SW480 (cell line): Measurements from ENCODE around the gene LHFPL3.
A peak's percentile ranks its signal among the peaks of the same experiment; 100 is the strongest.
"Not testable (repeated sequence)": the region's sequence is repeated elsewhere in the genome, so short reads cannot be mapped to it uniquely, and the experiment has no call there.

Experiments
- DNase-seq: peaks from one replicate; pipeline ENCODE4 v3.0.0-alpha.2; 2016; ENCODE audit warnings: low spot score

Gene LHFPL3

DNA sequence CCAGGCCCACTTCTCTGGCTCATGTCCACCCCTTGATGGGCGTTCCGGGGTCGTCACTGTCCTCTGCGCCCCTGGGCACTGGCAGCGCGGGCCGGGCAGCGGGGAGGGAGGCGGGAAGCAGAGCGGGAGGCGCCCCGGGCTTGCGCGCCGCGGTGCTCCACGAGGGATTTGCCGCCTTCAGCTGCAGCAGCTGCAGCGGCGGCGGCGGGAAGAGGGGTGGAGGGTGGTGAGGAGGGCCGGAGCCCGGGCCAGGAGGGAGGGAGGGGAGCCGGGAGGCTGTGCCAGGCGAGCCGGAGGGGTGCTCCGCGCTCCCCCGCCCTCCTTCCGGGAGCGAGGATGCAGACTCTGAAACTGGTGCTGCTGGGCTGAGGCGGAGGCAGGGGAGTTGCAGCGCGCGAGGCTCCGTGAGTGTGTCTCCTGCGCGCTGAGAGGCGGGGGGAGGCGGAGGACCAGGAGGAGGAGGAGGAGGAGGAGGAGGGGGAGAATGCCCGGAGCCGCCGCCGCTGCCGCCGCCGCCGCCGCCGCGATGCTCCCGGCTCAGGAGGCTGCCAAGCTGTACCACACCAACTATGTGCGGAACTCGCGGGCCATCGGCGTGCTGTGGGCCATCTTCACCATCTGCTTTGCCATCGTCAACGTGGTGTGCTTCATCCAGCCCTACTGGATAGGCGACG is at the start of gene LHFPL3:
TSS of gene LHFPL3 (plus strand) at position 308 of the 674 bp plus-strand sequence.
- no peak for DNase-seq

DNA sequence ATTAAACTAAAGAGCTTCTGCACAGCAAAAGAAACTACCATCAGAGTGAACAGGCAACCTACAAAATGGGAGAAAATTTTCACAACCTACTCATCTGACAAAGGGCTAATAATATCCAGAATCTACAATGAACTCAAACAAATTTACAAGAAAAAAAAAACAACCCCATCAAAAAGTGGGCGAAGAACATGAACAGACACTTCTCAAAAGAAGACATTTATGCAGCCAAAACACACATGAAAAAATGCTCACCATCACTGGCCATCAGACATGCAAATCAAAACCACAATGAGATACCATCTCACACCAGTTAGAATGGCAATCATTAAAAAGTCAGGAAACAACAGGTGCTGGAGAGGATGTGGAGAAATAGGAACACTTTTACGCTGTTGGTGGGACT is 46.7 kb upstream of the LHFPL3 start:
- DNase-seq, result not testable (repeated sequence)

DNA sequence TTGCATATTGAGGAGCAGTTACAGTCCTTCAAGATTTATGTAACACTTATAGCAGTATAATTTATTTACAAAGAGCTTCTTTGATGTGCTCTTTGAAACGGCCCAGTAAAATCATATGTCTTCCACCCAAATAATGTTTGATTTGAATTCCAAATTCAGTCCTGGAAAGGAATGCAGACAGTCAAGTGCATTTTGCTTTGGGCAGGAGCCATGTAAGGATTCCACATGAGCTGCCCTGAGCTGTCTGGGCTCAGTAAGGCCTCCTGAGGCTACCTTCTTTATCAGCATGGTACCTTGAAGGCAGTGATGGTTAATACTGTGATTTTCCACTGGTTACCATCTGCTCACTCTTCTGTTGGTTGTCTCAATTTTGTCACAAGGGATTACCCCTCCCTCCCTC is 41.6 kb upstream of the LHFPL3 start:
- DNase-seq, result no peak

DNA sequence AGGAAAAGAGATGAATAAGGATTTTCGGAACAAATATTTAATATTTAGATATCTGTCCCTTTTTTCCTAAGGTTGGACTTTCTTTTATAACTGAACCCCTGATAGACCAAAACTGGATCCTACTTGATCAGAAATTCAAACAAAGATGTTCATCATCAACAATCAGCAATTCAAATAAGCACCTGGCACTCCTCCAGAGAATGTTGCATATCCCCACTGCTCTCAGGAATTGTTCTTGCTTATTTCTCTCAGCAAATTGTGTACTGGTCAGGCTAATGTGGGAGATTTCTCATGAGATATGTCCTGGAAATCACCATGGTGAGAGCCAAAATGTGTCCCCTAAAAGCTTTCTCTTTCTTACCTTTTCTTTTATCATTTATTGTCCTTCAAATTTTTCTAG is 40.3 kb upstream of the LHFPL3 start:
- no peak for DNase-seq

DNA sequence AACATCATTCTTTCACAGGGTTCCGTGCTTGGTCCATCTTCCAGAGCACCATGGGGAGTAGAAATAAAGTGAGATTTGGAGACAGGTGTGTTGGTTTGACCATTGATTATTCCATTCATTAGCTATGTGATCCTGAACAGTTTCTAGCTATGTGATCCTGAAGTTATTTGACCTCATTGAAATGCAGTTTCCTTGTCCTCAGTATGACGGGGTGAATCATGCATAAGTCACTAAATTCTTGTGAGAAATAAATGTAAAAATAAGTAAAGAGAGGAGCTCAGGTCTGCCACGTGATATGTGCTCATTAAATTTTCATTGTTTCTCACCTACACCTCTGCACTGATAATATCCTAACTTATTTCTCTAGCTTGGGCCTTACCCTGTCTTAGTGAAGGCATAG is 34.1 kb upstream of the LHFPL3 start:
- DNase-seq, result no peak

DNA sequence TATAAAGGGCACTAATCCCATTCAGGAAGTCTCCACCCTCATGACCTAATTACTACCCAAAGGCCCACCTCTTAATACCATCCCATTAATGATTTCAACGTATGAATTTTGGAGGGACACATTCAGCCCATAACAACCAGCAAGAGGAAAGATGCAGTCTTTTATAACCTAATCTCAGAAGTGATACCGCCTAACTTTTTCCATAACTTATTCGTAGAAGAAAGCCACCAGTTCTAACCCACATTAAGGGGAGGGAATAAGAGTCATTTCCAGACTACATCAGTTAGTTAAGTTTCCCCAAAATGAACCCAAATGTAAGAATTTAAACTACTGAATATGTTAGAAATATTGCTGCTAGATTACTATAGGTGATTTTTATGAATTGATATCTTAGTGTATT is 32.1 kb upstream of the LHFPL3 start:
- no peak for DNase-seq

DNA sequence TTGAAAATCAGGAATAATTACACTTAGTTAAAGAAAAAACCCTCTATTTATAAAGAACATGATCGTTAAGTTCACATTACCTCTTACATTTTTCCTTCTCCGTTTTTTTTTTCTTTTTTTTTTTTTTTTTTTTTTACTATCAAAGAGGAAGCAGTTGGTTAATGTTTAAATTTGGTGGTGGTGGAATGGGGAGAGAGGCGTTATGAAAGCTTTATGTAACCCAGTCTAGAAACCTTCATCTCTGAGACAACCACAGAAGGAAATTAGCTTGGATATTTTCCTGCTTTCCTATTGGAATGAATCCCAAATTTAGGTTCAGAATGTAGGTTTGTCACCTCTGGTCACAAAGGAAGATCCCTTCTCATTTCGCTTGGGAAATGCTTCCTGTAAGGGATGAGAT is 31.5 kb upstream of the LHFPL3 start:
- peak; percentile 26 for DNase-seq

DNA sequence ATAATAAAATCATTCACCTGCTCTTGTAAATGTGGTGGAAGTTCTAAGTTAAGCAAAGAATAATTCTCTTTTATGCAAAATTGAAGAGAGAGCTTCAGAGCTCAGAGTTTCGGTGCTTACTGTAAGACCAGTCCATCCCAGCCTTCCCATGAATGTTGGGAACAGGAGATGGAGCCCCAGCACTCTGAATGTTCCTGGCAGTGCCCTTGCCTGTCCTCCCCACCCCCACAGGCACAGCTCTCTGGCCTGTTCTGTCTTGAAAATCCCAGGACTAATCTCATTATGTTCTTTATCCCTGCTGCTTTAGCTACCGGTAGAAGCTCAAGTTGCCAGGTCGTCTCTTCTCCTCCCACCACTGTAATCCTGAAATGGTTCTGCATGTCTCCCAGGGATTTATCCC is 29.1 kb upstream of the LHFPL3 start:
- DNase-seq, result no peak

DNA sequence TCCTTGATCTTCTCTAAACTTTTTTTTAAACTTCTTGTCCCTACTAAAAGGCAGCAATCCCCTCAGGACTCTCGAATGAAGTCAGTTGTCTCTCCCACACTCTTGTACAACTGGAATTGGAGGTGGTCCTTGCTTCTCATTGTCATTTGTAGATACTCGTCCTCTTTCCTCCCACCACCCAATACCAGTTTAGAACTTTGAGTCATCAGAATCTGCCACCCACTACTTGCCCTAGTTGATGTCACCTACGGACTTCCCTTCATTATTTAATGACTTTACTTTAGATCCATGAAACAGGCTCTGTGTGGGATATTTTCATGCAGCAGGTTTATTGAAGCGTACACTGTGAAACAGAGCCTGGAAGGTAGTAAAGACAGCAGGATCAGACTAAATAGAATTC is 28.6 kb upstream of the LHFPL3 start:
- DNase-seq, result no peak

DNA sequence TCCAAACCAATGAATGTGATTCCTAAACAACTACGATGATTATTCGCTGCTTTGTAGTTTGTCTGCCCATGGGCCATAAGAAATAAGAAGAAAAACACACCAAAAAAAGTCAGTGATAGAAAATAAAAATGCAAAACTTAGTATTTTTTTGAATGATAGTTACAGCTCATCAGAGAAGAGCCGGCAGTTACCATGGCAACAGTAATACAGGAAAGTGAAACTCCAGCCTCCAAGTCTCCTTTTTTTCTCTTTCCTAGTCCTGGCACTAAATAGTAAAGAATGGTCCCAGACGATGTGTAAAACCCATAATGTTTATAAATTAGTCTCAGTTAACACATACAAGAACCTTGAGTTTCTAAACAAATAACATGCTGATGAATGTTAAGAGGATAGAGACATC is 21.6 kb upstream of the LHFPL3 start:
- DNase-seq, result no peak

DNA sequence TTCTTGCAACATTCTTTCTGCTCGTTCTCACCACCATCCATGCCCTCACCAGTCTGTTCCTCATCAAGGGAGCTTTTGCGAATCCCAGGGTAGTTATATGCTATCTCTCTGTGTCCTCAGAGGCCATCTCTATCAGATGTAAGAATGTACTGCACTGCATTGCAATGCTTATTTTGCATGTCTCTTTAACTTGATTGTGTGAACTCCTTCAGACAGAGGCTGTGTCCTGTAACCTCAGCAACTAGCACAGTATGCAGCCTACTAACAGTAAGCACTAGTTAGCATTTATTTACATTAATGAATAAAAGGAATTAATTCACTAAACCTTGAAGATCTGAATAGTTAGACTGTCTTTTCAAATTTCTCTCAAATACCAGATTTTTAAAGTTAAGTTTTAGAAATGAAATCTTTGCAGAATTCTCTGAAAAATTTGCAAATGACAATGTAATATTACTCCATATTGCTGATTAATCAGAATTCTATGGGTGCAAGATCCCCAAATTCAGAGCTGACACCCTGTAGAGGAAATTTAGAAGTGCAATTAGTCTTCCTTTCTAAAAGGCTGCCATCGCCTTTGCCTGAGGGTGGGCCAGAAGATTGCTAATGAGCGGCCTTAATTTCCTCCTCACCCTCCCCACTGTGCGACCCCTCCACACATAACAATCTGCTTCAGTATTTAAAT is 10.3 kb upstream of the LHFPL3 start:
- no peak for DNase-seq

DNA sequence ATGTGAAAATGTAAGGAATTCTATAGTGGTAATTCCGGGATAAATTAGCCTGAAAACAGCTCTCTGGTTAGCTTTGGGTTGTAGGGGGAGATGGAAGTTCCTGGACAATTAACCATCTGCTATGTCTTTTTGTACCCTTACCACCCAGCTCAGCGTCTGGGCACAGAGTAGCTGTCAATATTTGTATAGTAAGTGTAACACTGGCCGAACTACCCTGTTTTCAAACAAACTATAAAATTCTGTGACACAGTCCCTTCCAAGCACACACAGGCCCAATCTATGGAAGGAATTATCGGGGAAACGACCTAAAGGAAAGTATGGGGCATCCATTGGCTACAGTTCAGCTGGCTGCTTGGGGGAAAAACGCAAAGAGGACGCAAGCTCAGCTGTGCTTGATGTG is 869 bp upstream of the LHFPL3 start:
- no peak for DNase-seq

DNA sequence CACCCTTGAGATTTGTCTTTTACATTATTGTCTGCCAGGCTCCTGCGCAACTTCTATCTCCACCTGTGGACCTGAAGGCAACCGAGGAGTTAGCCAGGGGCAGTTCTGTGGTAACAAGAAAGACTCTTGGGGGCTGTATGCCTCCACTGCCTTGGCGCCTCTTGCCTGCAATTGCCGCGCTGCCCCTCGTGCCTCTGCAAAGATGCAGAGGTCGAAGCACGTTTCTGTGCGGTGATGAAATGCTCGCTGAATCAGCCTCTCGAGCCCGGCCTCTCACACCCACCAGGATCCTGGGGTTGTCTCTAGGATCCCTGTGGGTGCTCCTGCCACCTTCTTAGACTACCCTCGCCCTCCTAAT is 486 bp upstream of the LHFPL3 start:
- no peak for DNase-seq

DNA sequence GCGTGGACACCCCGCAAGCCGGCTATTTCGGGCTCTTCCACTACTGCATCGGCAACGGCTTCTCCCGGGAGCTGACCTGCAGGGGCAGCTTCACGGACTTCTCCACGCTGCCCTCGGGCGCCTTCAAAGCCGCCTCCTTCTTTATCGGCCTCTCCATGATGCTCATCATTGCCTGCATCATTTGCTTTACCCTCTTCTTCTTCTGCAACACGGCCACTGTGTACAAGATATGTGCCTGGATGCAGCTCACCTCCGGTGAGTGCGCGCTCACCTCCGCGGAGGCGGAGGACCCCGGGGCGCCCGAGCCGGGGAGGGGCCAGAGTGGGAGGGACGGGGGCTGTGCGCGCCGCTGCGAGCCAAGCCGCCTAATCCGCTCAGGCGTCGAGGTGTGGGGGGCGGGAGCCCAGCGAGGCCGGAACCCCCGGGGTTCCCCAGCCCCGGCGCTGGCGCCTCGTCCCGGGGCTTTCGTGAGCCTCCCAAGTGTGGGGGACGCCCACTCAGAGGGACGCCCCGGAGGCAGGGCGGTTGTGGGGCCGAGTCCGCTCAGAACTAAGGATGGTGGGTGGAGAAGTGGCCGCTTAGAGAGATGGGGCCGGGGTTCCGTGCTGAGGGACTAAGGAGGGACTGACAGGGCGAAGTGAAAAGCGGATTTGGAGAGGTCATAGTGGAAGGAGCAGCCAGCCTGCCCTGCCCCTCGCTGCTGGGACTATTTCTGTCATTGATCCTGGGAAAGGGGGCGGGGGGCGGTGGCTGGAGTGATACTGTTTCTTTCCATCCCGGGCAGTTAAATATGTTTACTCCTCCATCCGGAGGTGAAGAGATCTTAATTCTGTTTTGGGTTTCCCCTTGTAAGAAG is 795 bp downstream of the LHFPL3 start:
- DNase-seq, result no peak

DNA sequence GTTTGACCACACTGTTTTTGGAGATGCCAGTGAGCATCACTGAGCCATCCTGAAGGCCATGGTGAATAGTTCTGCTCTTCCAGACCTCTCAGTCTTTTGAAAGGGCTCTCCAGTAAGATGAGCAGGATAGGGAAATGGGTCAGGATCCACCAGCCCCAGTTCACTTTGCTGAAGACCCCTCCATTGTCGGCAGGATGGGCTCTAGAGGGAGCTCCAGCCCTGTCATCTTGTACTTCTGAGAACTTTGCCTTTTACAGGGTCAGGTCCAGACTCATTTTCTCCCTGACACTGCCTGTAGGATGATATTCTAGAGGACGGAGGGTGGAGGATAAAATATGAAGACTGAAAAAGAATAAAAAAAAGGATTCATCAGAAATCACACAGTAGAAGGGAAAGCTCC is 13.1 kb downstream of the LHFPL3 start:
- DNase-seq, result peak; percentile 46

DNA sequence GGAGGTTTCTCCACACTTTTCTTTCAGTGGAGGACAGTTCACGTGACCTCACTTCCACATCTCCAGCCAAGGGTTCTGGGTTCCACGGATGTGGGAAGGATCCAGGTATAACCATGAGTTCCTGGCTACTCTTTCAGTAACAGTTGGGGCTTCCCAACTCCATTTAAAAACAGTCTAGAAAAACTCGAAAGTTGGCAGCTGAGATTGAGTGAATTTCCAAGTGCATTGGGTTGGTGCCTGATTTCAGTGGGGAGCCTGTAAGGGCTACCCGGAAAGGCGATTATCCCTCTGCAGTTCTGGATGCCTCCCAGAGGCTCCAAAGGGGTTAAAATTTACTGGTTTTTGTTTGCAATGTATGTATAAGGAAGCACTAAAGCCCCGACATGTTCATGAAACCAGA is 24.3 kb downstream of the LHFPL3 start:
- no peak for DNase-seq

DNA sequence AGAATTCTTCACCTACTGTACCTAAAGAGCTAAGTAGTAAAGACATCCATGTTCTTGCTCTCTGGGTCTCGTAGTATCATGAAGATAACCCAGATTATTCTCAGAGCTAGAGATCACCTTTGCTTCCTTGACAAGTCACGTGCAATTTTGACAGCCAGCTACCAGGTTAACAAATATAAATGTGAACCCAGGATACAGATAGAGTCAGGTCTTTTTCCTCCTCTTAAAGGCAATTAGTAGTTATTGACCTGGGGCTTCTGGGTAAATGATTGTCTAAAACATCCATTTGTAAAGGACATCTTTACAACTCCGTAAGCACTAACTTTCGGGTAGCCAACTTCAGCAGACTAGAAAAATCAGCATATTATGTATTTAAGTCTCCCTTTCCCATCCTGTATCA is 28.8 kb downstream of the LHFPL3 start:
- no peak for DNase-seq

DNA sequence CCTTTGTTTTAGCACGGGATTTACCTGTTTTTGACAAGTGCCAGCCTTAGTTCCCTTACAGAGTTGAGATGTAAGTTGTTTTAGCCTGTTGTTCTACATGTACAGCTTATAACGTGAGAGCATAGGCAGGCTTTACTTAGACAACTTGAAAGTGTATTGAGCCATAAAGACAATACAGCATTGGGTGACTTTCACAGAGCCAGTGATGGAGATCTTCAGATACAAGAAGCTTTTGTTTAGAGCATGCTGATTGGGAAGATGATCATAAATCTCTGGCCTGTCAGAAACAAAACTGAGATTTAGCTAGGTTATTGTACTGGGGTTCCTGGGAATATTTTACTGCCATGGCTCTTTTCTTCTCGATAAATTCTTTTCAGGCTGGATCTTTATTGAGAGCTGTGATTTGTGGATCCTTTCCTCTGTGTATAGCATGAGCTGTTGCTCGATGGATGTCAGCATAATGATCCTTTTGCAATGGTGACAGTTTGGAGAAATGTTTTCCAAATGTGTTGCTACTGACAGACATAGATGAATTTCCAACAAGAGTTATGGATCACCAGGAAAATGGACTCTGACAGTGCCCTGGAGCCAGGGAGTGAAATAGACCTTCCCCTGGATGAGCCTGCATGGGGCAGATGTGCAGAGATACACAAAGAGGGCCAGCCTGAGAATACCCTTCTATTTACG is 30.2 kb downstream of the LHFPL3 start:
- no peak for DNase-seq

DNA sequence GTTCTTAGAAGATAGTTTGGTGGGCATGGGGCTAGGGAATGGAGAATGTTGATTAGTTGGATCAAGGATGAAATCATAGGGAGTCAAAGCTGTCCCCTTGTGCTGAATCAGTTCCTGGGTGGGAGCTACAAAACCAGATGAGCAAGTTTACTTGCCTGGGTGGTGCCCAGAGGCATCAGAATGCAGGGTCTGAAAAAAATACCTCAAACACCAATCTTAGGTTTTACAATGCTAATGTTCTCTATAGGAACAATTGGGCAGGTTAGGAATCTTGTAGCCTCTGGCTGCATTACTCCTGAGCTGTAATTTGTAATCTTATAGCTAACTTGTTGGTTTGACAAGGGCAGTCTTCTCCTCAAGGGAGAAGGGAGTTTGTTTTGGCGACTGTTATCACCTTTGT is 34.4 kb downstream of the LHFPL3 start:
- DNase-seq, result no peak

DNA sequence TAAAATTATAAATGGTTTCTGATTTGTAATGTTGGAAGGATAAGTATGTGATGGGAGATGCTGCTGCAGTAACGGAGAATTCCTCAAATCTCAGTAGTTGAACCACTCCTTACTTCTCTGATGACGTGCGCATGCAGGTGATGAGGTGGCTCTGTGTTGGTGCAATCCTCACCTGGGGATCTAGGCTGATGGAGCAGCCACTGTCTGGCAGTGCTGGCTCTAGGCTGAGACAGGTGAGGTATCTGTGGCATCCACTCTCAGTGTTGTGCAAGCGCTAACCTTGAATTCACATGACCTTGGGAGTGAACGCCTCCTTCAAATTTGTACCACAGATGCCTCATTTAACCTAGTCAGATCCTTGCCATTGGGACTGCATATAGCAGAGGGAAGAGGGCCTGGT is 35.0 kb downstream of the LHFPL3 start:
- DNase-seq, result no peak

DNA sequence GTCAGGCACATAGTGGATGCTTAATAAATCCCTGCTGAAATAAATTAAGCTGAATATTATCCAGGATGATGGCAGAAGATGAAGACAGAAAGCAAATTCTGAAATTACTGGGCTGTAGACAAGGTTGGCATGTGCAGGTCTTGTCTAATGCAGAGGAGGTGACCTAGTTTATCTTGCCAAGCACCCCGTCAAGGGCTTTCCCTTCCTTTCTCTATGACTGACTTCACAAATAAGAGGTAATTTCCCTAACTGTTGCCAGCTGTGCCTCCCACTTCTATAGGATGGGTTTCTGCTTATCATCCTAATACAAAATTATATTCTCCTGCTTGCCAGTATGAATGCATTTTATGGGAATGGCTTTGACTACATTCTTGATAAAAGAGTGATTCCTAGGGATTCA is 38.0 kb downstream of the LHFPL3 start:
- DNase-seq, result no peak

DNA sequence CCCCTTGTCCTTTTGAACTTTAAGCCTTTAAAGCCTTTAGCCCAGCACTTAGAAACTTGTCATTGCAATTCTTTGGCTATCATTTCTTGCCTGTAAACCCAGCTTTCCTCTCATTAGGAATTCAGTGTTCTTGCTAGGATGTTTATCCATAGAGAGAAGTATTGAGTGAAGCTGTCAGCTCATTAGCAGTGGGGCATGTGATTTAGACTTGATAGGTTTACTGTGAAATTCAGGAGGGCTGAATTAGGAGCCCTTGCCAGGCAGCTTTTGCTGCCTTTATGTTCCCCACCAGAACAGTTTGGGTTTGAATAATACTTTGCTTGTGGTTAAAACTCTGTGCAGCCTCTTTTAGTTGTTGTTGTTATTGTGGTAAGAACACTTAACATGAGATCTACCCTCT is 39.5 kb downstream of the LHFPL3 start:
- DNase-seq, result no peak
